ENCODE data around the gene SFTPB. TPM values are rescaled to one million over a fixed set of nuclear protein-coding genes. Genes with fewer than 3 reads are reported as not detected.

Gene SFTPB
- total RNA-seq, 1 experiment from 2014 or later: 7.6 TPM

GRCh38 chr2:85631316-85631715 lies 36.7 kb downstream of the SFTPB start:
- Mint-ChIP-seq H3K4me1 (no peaks in the 10 kb centered on the region), H3K27me3 (ENCODE audit: low read depth) (no peaks in the 10 kb centered on the region), H3K9me3 (no peaks in the 10 kb centered on the region), H3K4me3 (no peak overlapping the region), H3K27ac (no peak overlapping the region), H3K36me3 (peaks cover 80% of the 10 kb centered on the region)
- CTCF ChIA-PET: interaction anchor here (0.7 kb wide), 1 partner anchor 848 kb away, joined by 4 read pairs; no protein-coding TSS in a partner anchor
- POLR2A ChIA-PET: no interaction called here
- DNase-seq (ENCODE audit: low spot score) (no peak), ATAC-seq (no peak)
- TF ChIP-seq FOXJ3 (CRISPR knock-in tag; IDR thresholded peaks at IDR 0.05; ENCODE audit: borderline replicate concordance): no peak
- TF ChIP-seq ZMAT4 (CRISPR knock-in tag; IDR thresholded peaks at IDR 0.05): no peak
- no peak for TF ChIP-seq FOXP4 (CRISPR knock-in tag; IDR thresholded peaks at IDR 0.05)
- TF ChIP-seq ELF4 (CRISPR knock-in tag; IDR thresholded peaks at IDR 0.05; ENCODE audit: low read depth): no peak
- no peak for TF ChIP-seq USF2 (CRISPR knock-in tag; IDR thresholded peaks at IDR 0.05)
- no peak for TF ChIP-seq ZNF423 (CRISPR knock-in tag; IDR thresholded peaks at IDR 0.05)

GRCh38 chr2:85628658-85629057 lies 39.3 kb downstream of the SFTPB start:
- CTCF ChIA-PET: interaction anchor here (2.4 kb wide), 1 partner anchor 8 kb away, joined by 14 read pairs; no protein-coding TSS in a partner anchor
- Mint-ChIP-seq H3K4me1 (no peaks in the 10 kb centered on the region), H3K27ac (no peak overlapping the region), H3K36me3 (peaks cover 87% of the 10 kb centered on the region), H3K9me3 (no peaks in the 10 kb centered on the region), H3K27me3 (ENCODE audit: low read depth) (no peaks in the 10 kb centered on the region), H3K4me3 (no peak overlapping the region)
- ATAC-seq: no peak
- DNase-seq (ENCODE audit: low spot score): no peak
- POLR2A ChIA-PET: no interaction called here
- no peak for TF ChIP-seq ZNF416 (CRISPR knock-in tag; IDR thresholded peaks at IDR 0.05)
- TF ChIP-seq PREB (CRISPR knock-in tag; IDR thresholded peaks at IDR 0.05; ENCODE audit: borderline replicate concordance): no peak
- no peak for TF ChIP-seq ARID4B (CRISPR knock-in tag; IDR thresholded peaks at IDR 0.05; ENCODE audit: borderline replicate concordance)
- no peak for TF ChIP-seq ESRRA (CRISPR knock-in tag; IDR thresholded peaks at IDR 0.05; ENCODE audit: borderline replicate concordance)
- no peak for TF ChIP-seq EMX1 (CRISPR knock-in tag; IDR thresholded peaks at IDR 0.05)
- no peak for TF ChIP-seq CBFB (CRISPR knock-in tag; IDR thresholded peaks at IDR 0.05; ENCODE audit: low read depth)
- no peak for TF ChIP-seq PRRX2 (CRISPR knock-in tag; IDR thresholded peaks at IDR 0.05)
- no peak for TF ChIP-seq ATF3 (CRISPR knock-in tag; conservative IDR thresholded peaks at IDR 0.05)
- TF ChIP-seq ATF1 (CRISPR knock-in tag; IDR thresholded peaks at IDR 0.05): no peak
- no peak for TF ChIP-seq MXD4 (CRISPR knock-in tag; IDR thresholded peaks at IDR 0.05; ENCODE audit: borderline replicate concordance)
- no peak for TF ChIP-seq ATF2 (CRISPR knock-in tag; IDR thresholded peaks at IDR 0.05; ENCODE audit: borderline replicate concordance, low read depth)
- no peak for TF ChIP-seq TP53 (CRISPR knock-in tag; IDR thresholded peaks at IDR 0.05)
- no peak for TF ChIP-seq ZNF423 (CRISPR knock-in tag; IDR thresholded peaks at IDR 0.05)
- TF ChIP-seq FOXP1 (CRISPR knock-in tag; IDR thresholded peaks at IDR 0.05; ENCODE audit: borderline replicate concordance): no peak
- no peak for TF ChIP-seq CREM (CRISPR knock-in tag; IDR thresholded peaks at IDR 0.05)
- TF ChIP-seq OVOL2 (CRISPR knock-in tag; IDR thresholded peaks at IDR 0.05; ENCODE audit: borderline replicate concordance): no peak
- TF ChIP-seq NR1H2 (CRISPR knock-in tag; IDR thresholded peaks at IDR 0.05): no peak
- TF ChIP-seq KAT7 (CRISPR knock-in tag; IDR thresholded peaks at IDR 0.05; ENCODE audit: borderline replicate concordance): no peak
- no peak for TF ChIP-seq ZNF317 (CRISPR knock-in tag; IDR thresholded peaks at IDR 0.05; ENCODE audit: borderline replicate concordance, low read depth)
